NCI-H146 treated with DMSO at 0.1 percent for 48 hours (cell line): ENCODE measurements around the gene OXSR1.
A peak's percentile ranks its signal among the peaks of the same experiment; 100 is the strongest.

Experiments used
- DNase-seq: peaks from one replicate; lab custom pipeline; 2025; ENCODE audit not compliant: unreplicated experiment; lab: John Stamatoyannopoulos, UW

OXSR1 gene

DNA sequence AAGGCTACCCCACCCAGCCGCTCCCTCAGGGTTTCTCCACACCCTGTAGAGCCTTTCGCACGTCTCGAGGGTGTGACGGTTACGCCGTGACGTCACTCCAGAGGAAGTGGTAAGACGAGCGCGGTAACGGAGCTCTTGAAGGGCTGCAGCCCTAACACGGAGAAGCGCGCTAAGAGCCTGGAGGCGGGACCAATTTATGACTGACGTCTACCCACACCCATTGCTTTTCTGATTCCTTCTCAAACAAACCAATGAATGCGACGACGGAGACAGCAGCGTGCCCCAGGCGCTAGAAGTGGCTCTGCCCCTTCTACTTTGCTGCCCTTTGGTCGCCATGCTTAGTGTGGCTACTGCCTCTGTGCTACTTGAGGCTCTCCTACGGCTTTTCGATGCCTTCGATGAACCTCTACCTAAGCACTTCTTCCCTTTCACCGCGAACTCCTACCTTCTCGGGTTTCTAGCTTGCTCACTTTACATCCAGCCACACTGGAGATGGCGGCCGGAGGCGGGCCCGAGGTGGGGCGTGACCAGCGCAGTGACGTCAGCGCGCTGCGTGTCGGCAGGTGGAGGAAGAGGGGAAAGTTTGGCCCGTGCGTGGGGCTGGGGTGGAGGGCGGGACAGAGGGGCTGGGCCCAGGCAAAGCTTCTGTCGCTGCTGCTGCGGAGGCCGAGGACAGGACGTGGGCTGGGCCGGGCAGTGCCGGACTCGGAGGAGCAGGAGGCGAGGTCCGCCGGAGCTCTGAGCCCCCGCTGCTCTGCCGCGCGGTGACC, at the start of gene OXSR1:
Gene OXSR1, plus strand, starts transcription at position 586 of the 770 bp plus-strand sequence. CDS start 340 bp downstream, outside the sequence.
- peak; percentile 95 for DNase-seq

DNA sequence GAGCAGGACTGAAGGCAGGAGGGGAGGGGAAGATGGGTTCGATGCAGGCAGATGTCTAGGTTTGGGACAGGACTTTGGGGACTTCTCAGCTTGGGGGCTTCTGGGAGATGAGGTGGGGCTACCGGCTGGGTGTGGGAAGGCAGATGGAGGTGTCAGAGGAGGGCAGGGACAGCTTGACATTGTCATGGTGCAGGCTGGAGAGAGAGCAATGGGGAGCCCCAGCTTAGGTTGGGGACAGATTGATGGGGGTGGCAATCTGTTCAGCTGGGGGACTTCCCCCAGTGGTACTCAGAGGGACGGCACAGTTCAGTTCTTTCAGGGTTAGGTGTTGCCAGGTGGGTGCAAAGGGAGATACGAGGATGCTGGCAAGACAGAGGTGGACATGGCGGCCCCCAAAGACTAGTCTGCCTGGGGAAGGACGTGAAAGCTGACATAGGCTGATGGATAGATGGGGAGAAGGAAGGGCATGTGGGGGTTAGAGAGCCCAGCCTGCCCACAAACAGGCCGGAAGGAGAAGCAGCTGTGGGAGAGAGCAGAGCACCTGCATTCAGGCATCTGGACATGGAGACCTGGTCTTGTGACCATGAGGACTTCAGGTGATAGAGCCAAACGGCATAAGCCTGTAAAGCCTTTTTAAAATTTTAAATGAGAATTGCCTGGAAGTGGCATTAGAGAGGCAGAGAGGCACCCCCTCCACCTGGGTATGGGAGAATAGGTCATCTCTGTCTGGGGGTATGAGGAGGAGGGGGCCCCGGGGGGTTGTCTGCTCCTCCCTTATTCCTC, 49.5 kb upstream of the OXSR1 start:
- DNase-seq = no peak

DNA sequence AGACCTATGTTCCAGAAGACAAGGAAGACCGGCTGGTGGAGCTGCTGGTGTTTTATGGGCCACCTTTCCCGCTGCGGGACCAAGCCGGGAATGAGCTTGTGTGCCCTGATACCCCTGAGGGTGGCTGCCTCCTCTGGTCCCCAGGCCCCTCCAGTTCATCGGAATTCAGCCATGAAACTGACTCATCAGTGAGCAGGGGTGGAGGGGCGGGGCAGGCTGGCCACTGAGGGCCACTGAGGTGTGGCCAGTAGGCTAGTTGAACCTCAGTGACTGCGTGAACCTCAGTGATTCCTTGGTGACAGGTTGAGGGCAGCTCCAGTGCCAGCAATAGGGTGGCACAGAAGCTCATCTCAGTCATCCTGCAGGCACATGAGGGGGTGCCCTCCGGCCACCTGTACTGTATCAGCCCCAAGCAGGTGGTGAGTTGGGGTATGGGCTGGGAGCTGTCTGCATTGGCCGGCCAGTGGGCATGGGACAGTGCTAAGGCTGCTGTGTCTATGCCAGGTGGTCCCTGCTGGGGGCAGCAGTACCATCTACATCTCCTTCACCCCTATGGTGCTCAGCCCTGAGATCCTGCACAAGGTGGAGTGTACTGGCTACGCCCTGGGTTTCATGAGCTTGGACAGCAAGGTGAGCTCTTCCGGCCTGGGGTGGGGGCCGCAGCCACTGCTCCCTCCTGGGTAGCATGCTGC, 48.7 kb upstream of the OXSR1 start:
- no peak for DNase-seq

DNA sequence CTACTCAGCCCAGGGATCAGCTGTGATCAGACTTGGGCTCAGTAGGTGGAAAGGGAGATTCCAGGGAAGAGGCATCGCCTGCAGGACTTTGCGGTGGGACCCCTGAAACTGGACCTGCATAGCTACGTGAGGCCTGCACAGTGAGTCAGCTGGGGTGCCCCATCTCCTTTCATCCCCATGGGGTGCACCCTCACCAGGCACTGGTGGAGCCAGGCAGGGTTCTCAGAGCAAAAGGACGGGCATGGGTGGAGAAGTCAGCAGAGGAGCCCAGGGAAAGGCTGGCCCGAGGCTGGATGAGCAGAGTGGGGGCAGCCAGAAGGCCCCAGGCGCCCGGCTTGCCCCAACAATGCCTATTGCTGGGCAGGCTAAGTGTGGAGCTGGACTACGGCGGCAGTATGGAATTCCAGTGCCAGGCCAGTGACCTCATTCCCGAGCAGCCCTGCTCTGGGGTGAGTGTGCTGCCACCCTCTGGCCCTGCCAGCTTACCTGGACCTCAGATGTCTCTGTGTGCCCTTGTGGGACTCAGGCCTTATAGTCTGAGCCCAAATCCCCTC, 48.1 kb upstream of the OXSR1 start:
- no peak for DNase-seq

DNA sequence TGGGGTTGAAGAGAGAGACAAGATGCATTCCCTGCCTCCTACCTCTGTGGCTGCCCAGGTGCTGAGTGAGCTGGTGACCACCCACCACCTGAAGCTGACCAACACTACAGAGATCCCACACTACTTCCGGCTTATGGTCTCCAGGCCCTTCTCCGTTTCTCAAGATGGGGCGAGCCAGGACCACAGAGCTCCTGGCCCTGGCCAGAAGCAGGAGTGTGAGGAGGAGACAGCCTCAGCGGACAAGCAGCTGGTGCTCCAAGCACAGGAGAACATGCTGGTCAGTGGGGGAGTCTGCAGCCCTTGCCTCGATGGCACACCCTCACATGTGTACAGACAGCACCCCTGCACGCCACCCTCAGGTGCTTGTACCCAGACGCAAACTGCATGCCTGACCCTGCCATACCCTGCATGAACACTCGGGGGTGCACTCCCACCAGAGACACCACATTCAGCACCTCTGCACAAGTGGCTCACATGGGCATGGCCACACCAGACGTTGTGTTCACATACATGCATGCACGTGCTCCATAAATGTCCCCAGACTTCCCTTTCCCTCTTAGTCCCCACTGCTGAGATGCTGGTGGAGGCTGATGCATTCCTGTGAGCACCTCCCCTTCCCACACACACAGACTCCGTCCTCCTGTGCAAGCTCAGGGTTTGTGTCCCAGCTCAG, 47.5 kb upstream of the OXSR1 start:
- no peak for DNase-seq

DNA sequence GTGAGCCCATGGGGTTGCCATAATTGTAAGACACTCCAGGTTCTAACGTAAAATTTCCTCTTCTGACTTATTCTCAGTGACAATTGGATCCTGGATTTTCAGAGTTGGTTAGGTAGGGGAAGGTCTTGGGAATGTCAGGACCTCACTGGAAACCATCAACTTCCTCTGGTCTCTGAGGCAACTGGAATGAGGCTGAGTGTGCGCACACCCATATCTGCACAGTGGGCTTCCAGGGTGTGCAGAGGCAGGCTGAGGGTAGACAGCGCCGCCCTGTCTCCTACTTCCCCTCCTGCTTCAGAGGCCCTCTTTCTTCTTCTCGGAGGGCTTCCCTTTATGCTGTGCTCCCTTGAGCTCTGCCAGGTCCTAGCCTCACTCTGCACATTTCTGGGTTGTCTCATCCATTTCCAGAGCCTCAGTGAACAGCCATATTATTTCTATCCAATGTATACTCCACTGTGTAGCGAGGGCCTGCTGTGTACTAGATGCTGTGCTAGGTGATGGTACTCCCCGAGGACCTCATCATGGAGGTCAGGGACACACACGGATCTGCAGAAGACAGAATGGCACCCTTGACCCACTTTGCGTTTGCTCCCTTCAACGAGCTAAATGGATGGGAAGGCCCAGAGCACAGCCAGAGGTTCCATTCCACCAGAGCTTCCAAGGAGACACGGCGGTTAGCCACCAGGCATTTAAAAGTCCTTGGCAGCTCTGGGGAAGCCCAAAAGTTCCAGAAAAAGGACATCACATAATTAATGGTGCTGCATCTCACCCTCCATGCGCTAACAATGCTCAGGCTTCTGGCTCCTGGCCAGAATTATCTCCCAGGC, 46.7 kb upstream of the OXSR1 start:
- no peak for DNase-seq

DNA sequence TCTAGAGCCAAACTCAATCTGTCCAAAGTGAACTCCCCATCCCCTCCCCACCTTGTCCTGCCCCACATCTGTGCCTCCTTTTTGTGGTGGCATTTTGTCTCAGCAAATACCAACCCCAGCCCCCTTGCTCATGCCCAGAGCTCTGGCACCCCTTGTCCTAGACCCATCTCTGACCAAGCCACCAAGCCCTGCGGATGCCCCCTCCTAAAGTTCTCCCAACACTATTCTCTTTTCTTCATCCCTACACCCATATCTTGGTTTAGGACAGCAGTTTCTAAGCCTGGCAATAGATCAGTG, 46.1 kb upstream of the OXSR1 start:
- DNase-seq = no peak

DNA sequence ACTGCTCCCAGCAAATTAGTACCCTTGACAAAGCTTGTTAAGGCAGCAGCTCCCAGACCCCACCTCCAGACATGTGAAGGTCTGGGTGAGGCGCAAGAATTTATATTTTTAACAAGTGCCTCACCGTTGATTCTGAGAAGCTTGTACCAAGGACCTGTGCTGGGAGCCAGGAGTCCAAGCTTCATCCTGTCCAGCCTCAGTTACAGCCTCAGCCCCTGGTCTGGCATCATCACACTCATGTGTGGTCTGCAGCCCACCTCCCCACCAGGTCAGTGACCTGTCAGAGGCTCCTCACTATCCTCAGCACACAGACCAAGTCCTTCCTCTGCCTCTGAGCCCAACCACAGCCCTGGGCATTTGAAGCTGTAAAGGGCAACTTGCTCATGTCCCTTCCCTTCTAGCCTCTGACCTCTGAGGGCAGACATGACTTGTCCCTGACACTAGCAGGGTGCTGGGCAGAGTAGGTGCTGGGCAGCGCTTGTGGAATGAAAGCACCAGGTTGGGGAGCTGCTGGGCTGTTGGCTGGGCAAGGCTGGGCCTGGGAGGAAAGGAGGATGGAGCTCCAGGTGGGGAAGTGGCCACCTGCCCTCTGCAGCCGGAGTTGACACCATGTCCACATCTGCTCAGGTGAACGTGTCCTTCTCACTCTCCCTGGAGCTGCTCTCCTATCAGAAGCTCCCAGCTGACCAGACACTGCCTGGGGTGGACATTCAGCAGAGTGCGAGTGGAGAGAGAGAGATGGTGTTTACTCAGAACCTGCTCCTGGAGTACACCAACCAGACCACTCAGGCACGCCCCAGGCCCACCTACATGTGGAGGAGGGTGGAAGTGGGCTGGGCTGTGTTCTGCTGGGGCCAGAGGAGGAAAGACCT, 45.3 kb upstream of the OXSR1 start:
- no peak for DNase-seq

DNA sequence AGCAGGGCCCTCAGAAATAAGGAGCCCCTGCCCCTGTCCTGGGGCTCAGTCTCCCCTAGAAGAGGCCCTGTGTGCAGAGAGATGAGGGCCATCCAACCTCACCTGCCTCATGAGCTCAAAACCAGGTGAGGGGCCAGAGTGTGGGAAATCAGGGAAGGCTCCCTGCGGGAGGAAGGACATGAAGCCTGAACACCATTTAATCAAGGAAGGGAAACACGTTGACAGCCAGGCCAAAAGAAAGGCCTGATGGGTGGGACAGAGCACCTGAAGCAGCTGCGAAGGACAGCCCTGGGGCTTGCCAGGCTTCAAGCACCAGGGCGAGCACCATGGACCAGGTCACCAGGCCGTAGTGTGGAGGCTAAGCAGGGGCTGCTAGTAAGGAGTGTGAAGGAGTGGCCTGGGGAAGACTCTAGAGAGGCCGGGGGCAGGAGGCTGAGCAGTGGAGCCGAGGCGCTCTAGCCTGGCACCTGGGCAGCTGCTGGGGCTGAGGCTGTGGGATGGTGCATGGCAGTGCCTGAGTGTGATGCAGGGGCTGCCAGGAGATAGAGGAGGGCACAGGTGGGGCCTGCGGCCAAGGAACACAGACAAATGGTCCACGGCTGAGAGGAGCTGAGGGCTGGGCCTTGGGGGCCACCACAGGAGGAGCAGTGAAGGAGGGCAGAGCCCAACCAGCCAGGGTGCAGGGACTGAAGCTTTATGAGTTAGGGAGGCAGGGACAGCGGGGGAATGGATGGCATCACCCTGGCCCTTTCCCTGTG, 44.5 kb upstream of the OXSR1 start:
- DNase-seq = no peak

DNA sequence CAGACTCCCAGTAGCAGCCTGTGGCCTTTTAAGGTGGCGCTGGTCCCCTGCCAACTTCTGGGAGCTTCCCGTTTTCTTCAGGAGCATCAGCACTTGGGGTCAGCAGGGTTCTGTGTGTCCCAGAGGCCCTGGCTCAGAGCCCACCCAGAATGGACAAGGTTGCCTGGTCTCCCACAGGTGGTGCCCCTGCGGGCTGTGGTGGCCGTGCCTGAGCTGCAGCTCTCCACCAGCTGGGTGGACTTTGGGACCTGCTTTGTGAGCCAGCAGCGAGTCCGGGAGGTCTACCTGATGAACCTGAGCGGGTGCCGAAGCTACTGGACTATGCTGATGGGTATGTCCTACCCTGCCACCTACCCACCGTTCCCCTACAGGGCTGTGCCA, 43.9 kb upstream of the OXSR1 start:
- DNase-seq = no peak

DNA sequence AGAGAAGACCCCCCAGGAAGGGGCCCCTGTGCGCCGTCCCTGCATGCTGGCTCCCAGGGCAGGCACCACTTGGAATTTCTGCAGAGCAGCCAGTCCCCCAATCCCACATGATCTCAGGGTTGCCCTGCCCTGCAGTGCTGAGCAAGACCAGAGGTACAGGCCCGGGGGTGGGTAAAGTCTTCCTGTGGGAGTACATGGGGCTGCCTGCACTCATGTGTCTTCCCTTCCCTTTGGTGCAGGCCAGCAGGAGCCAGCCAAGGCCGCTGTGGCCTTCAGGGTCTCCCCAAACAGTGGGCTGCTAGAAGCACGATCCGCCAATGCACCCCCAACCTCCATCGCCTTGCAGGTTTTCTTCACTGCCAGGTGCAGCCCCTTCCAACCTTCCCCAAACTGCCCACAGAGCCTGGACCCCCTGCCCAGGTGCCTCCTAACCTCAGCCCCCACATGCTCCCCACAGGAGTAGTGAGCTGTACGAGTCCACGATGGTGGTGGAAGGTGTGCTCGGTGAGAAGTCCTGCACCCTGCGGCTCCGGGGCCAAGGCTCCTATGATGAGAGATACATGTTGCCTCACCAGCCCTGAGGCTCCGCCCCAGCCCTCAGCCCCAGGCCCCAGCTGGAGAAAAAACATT, 43.4 kb upstream of the OXSR1 start:
- no peak for DNase-seq

DNA sequence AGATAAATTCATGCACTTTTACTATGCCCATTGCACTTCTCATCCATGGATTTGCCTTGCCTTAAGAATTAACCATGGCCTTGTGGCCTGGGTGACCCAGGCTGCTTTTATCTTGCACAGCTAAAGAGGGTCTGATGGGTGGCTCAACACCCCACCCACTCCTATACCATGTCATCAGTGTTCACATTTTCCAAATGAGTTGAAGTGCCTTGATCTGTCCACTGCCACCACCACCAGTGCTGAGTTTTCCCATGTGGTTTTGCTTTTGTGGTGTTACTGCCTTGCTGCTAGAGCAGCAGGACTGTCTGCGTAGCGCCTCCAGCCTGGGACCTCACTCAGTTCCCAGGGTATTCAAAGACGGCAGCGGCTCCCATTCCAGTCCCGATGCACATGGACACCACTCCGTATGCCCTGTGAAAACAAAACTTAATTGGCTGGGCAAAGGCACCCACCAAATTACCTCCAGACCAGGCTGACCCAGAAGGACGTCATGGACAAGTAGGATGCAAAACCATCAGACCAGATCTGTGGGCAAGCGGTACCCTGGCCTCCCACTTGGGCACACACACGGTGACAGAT, 42.5 kb upstream of the OXSR1 start:
- no peak for DNase-seq

DNA sequence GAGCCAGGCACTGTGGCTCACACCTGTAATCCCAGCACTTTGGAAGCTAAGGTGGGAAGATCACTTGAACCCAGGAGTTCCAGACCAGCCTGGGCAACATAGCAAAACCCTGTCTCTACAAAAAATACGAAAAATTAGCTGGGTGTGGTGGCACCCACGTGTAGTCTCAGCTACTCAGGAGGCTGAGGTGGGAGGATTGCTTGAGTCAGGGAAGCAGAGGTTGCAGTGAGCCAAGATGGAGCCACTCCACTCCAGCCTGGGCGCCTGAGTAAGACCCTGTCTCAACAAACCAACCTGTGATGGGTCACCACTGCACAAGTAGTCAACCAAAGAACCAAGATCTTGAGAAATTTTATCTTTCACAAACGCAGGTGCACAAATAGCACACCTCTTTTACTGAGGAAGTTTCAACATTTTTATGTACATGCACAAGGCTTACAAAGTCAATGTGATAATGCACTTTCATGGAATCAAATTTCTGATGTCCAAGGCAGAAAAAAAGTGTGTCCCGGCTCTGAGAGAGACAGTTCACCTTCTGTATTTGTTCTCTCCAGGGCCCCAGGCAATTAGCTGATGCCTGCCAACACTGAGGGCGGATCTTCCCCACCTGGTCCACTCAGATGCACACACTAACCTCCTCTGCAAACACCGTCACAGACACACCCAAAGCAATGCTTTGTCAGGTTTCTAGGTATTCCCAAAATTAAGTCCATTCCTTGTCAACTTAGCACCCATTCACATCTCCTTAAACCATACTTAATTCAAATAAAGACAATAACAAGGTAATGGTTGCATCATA, 40.8 kb upstream of the OXSR1 start:
- DNase-seq = peak; percentile 23

DNA sequence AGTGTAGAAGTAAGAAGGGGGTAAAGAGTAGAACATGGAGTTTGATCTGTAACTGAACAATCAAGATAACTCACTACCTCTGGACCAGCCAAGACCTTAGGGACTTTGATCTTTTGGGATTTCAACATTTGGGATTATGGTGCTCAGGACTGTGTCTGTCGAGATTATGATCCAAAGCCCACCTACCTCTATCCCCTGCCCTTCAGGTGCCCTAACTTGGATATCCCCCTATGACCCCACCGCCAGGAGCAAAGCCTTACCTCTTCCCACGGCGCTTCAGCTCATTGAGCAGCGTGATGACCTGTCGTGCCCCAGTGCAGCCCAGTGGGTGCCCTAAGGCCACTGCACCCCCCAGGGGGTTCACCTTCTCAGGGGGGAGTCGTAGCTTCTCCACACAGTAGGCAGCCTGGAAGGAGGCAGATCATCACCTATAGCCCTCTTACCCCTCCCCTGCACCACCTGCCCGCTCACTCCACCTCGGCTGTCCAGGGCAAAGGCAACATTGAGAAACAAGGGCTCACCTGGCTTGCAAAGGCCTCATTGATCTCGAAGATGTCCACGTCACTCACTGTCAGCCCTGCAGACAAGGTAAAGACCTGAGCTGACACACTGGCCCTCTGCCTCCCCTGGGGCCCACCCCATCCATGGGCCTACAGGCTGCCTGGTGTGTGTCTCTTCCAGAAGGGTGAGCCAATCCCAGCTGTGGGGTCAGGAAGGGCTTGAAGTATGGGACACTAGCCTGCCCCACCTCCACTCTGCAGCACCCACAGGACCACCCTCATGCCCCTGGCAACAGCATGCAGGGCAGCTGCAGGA, 39.8 kb upstream of the OXSR1 start:
- DNase-seq = no peak

DNA sequence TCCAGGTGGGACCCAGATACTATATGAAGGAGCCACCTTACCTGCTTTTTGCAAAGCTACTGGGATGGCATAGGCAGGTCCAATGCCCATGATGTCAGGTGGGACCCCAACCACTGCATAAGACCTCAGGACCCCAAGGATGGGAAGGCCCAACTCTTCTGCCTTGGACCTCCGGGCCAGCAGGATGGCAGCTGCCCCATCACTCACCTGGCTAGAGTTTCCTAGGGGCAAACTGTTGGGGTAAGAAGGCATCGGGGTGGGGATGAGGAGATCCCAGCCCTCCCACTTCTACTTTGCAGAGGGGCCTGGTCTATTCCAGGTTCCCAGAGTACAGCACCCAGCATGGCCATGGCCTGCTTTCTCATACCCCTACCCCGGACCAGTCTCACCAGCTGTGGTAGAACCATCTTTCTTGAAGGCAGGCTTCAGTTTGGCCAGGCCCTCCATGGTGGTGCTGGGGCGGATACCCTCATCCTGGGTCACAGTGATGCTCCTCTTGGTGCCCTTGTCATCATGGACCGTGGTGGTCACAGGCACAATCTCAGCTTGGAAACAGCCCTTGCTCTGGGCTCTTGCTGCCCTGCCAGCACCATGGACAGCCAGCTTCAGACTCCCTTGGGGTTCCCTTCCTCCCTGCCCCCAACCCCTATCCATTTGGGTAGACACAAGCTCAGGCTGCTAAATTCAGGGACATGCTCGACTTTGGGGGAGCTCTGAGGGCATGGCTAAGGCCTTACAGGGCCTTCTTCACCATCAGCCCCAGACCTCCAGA, 39.0 kb upstream of the OXSR1 start:
- no peak for DNase-seq
